ENCODE results near the gene TSHZ1.

DNA sequence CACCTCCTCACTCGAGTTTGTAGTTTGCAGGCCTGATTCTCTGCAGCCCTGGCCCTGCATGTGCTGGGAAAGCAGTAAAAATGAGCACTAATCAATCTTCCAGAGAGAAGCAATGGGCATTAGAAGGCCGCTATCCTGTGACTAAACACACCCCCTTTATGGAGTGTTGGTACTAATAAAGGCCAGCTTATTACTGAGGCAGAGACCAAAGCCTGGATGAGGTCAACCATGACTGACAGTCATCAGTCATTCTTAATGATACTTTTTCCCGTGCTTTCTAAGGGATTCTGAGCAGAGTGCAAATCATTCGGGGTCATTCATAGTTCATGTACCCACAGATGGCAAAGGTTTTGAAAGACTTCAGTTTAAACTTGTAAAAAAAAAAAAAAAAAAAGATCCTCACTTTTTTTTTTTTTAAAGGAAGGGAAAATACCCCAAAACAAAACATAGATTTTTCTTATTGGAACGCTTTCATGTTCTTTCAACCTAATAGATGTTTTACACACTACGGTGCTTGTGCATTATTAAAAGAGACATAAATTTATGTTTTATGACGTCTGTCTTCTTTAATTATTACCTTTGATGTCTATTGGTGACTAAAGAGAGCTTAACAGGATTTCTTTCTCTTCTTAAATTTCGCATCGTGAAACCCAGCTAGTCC, 13.2 kb downstream of the TSHZ1 start:
- no peak for TF ChIP-seq EZH2phosphoT487 (IDR thresholded peaks at IDR 0.05; ENCODE audit: insufficient read depth, low read depth)
- TF ChIP-seq EZH2 (IDR thresholded peaks at IDR 0.05; ENCODE audit: insufficient read depth, poor library complexity, severe bottlenecking), result no peak
